Hepatocyte (in vitro differentiated cells): ENCODE results near the gene INTS15.

Experiments used
- EZH2 ChIP-seq: fragments of 200-600 bp; sonication (generic); IDR thresholded peaks from 2 replicates; pipeline ENCODE4 v1.6.1; 2016; ENCODE audit warnings: antibody characterized with exemption, mild to moderate bottlenecking, borderline replicate concordance
- TF ChIP-seq, protein P1 (sequence below): fragments of 200-600 bp; sonication (generic); IDR thresholded peaks from 2 replicates; pipeline ENCODE4 v1.5.1; 2016; ENCODE audit warnings: antibody characterized with exemption, mild to moderate bottlenecking; ENCODE audit not compliant: poor library complexity

DNA sequence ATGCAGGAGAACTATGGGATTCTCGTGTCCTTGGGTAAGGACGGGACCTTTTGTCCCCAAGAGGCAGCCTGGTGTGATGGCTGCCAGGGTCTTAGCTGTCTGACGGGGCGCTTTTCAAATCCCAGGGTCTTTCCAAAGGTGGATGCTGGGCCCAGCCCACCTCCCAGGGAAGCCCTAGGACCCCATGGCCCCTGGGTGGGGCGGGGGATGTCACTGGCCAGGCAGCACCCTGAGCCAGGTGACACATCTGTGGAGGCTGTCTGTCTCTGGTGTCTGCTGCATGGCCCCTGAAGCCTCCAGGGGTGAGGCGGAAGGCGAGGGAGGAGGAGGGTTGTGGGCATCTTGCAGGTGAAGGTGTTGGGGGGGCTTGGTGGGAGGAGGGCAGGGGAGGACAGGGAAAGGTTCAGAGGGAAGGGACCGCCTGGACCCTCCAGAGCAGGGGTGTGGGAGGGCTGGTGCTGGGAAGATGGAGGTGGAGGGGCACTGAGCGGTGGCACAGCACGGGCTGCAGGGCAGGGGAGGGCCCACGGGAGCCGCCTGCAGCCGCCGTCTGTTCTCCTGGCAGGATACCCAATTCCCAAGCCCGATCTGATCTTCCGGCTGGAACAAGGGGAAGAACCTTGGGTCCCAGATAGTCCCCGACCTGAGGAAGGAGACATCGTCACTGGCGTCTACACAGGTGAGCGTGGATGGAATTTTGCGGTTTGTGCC lies 54.2 kb downstream of the INTS15 start:
- TF ChIP-seq, protein P1, sequence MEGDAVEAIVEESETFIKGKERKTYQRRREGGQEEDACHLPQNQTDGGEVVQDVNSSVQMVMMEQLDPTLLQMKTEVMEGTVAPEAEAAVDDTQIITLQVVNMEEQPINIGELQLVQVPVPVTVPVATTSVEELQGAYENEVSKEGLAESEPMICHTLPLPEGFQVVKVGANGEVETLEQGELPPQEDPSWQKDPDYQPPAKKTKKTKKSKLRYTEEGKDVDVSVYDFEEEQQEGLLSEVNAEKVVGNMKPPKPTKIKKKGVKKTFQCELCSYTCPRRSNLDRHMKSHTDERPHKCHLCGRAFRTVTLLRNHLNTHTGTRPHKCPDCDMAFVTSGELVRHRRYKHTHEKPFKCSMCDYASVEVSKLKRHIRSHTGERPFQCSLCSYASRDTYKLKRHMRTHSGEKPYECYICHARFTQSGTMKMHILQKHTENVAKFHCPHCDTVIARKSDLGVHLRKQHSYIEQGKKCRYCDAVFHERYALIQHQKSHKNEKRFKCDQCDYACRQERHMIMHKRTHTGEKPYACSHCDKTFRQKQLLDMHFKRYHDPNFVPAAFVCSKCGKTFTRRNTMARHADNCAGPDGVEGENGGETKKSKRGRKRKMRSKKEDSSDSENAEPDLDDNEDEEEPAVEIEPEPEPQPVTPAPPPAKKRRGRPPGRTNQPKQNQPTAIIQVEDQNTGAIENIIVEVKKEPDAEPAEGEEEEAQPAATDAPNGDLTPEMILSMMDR: no peak
- TF ChIP-seq EZH2: no peak
